Measurements from ENCODE around the gene NTM.

The NTM gene

DNA sequence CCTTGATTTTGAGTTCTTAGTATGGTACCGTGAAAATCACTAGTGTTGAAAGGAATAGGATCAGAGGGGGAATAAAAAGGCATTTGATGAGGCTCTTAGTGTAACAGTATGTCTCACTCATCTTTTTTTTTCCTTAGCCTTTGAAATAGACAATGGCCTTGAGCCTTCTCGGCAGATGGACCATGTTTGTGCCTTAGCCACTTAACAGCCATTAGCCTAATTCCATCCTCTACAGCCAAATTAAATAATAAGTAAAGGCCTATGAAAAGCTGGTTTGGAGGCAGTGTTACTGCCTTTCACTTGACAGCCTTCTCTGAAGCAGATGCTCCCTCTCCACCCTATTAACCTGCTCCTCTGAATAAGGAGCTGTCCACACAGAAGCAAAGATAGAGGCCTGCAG is 580.7 kb downstream of the NTM start:
- TF ChIP-seq, protein P1, sequence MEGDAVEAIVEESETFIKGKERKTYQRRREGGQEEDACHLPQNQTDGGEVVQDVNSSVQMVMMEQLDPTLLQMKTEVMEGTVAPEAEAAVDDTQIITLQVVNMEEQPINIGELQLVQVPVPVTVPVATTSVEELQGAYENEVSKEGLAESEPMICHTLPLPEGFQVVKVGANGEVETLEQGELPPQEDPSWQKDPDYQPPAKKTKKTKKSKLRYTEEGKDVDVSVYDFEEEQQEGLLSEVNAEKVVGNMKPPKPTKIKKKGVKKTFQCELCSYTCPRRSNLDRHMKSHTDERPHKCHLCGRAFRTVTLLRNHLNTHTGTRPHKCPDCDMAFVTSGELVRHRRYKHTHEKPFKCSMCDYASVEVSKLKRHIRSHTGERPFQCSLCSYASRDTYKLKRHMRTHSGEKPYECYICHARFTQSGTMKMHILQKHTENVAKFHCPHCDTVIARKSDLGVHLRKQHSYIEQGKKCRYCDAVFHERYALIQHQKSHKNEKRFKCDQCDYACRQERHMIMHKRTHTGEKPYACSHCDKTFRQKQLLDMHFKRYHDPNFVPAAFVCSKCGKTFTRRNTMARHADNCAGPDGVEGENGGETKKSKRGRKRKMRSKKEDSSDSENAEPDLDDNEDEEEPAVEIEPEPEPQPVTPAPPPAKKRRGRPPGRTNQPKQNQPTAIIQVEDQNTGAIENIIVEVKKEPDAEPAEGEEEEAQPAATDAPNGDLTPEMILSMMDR (IDR thresholded peaks at IDR 0.05; ENCODE audit: low read depth, low read length): no peak

DNA sequence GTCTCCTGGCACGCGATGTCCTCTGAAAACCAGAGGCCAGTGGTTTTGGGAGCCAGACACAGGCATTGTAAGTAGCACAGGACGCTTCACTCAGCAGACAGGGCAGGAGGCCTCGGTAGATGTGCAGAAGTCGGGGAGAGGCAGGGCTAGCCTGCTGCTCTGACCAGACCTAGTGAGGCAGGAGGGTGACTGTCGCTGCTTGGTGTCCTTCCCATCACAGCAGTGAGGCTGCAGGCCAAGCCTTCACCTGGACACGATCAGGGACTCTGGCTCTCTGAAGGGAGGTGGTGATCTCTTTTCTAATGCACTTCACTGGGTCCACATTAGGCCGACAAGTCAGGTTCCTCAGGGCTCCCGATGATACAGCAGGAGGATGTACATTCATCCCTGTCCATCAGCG is 583.7 kb downstream of the NTM start:
- TF ChIP-seq, protein P1 (IDR thresholded peaks at IDR 0.05; ENCODE audit: low read depth, low read length): no peak
- H3K4me3 ChIP-seq (ENCODE audit: low read depth, low read length): no peak overlapping the region

More for the DNA sequence above, 580.7 kb downstream of the NTM start:
- no peak overlapping the region for H3K4me3 ChIP-seq (ENCODE audit: low read depth, low read length)

DNA sequence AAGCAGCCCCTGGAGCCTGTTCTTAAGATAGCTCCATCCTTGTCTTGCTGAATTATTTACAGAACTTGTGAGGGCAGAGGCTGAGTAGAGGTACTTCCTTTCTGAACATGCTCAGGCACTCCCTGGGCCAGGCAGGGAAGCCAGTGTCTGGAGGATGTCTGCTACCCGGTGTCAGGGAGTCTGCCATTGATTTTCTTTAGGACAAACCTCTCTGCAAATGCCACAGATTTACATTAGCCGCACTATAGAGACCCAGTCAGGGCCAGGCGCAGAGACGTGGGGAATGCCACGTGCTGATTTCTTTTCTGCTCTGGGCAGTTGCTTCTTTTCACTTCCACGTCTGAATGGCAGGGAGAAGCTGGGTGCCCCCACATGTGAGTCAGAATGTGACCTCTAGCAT is 585.5 kb downstream of the NTM start:
- TF ChIP-seq, protein P1 (IDR thresholded peaks at IDR 0.05; ENCODE audit: low read depth, low read length): no peak
- H3K4me3 ChIP-seq (ENCODE audit: low read depth, low read length): no peak overlapping the region

DNA sequence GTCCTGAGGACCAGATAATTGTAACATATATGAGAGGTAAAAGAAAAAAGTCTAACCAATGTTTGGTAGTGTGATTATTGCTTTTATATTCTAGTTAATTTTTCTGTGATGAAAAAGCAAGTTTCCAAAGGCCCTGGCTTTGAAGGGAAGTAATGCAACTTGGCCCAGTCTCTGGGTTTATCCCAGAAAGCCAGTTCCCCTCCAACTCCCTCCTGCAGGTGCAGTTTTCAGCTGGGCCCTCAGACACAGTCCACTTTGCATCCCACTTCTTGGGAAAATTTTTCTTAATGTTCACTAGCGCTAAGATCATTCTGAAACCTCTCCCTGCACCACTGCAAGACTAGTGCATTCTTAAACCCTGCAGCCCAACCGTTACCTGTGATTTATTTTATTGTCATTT is 586.8 kb downstream of the NTM start:
- no peak overlapping the region for H3K4me3 ChIP-seq (ENCODE audit: low read depth, low read length)
- TF ChIP-seq, protein P1 (IDR thresholded peaks at IDR 0.05; ENCODE audit: low read depth, low read length): no peak

DNA sequence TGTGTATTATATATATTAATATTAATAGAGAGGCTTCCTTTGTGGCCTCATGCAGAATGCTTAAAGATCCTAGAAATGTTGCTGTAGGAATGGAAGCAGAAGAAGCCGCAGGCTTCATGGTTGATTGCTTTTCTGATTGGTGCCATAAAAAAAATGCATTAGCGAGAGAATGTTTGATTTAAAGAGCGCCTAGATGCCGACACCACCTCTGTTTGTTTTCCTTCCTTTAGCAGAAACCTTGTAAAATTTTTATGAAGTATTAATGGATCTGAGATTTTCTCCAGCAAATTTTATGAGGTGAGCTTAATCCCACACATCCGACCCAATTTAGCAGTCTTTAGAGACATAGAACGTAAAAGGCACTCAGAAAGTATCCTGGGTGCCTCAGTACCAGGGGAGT is 587.5 kb downstream of the NTM start:
- TF ChIP-seq, protein P1 (IDR thresholded peaks at IDR 0.05; ENCODE audit: low read depth, low read length): no peak
- H3K4me3 ChIP-seq (ENCODE audit: low read depth, low read length): no peak overlapping the region

DNA sequence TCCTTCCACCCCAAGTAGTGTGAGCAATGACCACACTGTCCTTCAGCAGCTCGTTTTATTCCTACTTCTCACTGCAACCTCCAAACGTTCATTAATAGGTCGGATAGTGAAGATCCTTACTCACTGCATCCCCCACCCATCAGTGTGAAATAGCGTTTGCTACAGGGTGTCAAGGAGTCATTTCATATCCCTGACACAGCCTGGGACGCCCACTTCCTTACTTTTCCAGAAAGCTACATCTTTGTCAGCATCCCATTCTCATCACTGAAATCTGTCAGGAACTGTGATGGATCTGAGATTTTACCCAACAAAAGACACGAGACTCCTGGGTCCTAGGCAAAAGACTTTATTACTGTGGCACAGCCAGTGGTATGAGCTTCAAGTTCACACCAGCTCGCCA is 592.4 kb downstream of the NTM start:
- TF ChIP-seq, protein P1 (IDR thresholded peaks at IDR 0.05; ENCODE audit: low read depth, low read length): no peak

DNA sequence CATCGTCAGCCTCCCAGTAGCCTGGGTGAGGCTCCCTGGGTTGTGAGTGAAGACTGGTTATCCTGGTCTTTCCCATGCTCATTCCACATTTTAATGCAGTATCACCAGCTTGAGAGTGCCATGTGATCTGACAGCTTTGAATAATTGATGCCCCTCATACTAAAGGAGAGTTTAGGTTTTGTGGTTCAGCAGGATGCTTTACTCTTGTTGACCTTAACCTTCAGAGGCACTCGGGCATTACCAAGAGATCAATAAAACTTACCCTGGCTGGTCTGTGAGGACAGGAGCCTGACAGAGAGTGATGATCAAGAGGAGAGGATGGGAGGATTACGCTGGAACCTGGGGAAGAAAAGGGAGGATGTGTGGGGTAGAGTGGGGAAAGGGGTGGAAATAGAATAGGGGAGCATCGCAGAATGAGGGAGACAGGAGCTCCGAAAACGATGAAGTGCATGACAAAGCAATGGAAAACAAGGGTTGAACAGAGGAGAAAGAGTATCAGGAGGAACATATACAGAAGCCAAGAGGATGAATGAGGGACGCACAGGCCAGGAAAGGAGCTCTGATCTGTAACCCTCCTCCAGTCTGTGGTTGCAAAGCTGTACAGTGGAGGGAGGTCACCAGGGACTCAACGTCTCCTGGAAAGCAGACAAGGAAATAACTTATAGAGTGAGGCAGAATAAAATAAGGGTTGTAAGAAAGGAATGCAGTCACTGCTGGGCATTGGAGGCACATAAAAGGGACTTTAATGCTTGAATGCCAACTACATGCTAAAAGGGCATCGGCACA is 594.5 kb downstream of the NTM start:
- TF ChIP-seq, protein P1 (IDR thresholded peaks at IDR 0.05; ENCODE audit: low read depth, low read length): no peak
- no peak overlapping the region for H3K4me3 ChIP-seq (ENCODE audit: low read depth, low read length)

More for the DNA sequence above, 592.4 kb downstream of the NTM start:
- H3K4me3 ChIP-seq (ENCODE audit: low read depth, low read length): no peak overlapping the region
